Vagina (tissue), 2 donors: ENCODE data around the gene RAB4A.

Experiments used
- CTCF ChIP-seq, 3 experiments: fragments of 450-650 bp in 2 of 3; fragments of 200-600 bp in 1 of 3; sonication (generic) in 1 of 3; IDR thresholded peaks; one replicate each; pipeline ENCODE4 v1.5.1; 2017 to 2019; ENCODE audit warnings: antibody characterized with exemption in 3 of 3, mild to moderate bottlenecking in 2 of 3, moderate library complexity in 2 of 3
- POLR2A ChIP-seq, 2 donors: fragments of 450-650 bp; IDR thresholded peaks; one replicate each; pipeline ENCODE4 v1.6.1; 2017; ENCODE audit warnings: antibody characterized with exemption in 2 of 2, mild to moderate bottlenecking in 2 of 2, moderate library complexity in 2 of 2
- POLR2AphosphoS5 ChIP-seq, 2 donors: sonication (generic); formaldehyde crosslinking; IDR thresholded peaks; one replicate each; pipeline ENCODE4 v1.9.0; 2017; ENCODE audit warnings: antibody characterized with exemption in 2 of 2, mild to moderate bottlenecking in 2 of 2, low read depth in 1 of 2; ENCODE audit not compliant: insufficient read depth in 1 of 2

- no peak for TF ChIP-seq CTCF (IDR thresholded peaks at IDR 0.05)
- TF ChIP-seq POLR2A (IDR thresholded peaks at IDR 0.05): no peak
- TF ChIP-seq POLR2AphosphoS5 (IDR thresholded peaks at IDR 0.05; ENCODE audit: insufficient read depth in 1 of 2, low read depth in 1 of 2): no peak
Observed at GRCh38 chr1:229336345-229336744, 65.4 kb downstream of the RAB4A start.
